Erythroblast (primary cell): ENCODE measurements around the gene HS3ST6.

Experiments used
- GATA1 ChIP-seq: IDR thresholded peaks from 2 replicates; pipeline ENCODE4 v1.6.1; 2011; ENCODE audit warnings: low read depth, mild to moderate bottlenecking, control low read depth, low read length, moderate library complexity
- POLR2A ChIP-seq: IDR thresholded peaks from 2 replicates; pipeline ENCODE4 v1.6.1; 2011; ENCODE audit warnings: mild to moderate bottlenecking, low read length

DNA sequence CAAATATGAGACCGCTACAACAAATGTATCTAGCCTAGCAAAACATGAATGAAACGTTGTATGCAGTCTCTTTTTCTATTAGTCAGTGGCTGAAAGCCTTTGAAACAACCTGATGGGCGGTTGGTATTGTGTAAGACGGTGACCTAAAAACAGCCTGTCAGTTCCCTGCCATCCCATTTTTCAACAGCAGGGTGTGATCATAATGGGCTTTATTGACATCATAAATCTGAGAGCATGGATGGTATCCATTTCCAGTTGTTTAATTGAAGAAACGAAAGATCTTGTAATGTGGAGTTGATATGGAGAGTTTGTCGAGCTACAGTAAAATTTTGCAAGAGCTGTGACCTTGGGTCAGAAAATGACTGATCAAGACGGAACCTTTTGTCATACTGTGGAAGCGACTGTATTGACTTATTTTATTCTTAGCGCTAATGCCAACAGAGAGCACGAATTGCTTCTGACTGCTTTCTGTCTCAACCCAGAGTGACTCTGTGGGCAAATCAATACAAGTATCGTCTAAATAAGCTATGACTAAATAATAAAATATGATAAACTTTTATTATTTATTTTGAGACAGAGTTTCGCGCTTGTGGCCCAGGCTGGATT, 34.0 kb downstream of the HS3ST6 start:
- TF ChIP-seq POLR2A = no peak
- TF ChIP-seq GATA1 = no peak
